ENCODE measurements around the gene GPR176.

- TF ChIP-seq CTCF (IDR thresholded peaks at IDR 0.05) (no peak), POLR2A (IDR thresholded peaks at IDR 0.05) (no peak)
These were observed 687 bp downstream of the GPR176 start for GRCh38 chr15:39919411-39919747.

All from tibial nerve (tissue), 3 donors.